ENCODE data around the gene IQCH. TPM values are rescaled to one million over a fixed set of nuclear protein-coding genes. Genes with fewer than 3 reads are reported as not detected.

Gene IQCH
- total and polyA plus RNA-seq, 10 donors = 0.12 to 2.3 (median 1.3) TPM

DNA sequence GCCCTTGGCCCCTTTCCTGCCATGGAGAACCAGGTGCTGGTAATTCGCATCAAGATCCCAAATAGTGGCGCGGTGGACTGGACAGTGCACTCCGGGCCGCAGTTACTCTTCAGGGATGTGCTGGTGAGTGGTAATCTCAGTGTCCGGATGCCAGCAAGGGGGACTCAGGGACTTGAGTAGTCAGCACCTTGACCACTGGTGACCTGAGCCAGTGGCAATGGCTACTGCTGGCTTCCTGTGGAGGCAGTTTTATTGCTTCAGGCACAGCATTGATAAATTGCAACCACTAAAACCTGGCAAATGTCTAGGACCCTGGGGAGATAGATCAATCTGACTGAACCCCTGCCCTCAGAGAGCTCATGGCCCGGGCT is 288.7 kb downstream of the IQCH start:
- TF ChIP-seq, protein P1, sequence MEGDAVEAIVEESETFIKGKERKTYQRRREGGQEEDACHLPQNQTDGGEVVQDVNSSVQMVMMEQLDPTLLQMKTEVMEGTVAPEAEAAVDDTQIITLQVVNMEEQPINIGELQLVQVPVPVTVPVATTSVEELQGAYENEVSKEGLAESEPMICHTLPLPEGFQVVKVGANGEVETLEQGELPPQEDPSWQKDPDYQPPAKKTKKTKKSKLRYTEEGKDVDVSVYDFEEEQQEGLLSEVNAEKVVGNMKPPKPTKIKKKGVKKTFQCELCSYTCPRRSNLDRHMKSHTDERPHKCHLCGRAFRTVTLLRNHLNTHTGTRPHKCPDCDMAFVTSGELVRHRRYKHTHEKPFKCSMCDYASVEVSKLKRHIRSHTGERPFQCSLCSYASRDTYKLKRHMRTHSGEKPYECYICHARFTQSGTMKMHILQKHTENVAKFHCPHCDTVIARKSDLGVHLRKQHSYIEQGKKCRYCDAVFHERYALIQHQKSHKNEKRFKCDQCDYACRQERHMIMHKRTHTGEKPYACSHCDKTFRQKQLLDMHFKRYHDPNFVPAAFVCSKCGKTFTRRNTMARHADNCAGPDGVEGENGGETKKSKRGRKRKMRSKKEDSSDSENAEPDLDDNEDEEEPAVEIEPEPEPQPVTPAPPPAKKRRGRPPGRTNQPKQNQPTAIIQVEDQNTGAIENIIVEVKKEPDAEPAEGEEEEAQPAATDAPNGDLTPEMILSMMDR (IDR thresholded peaks at IDR 0.05 in 8 of 11, conservative IDR thresholded peaks at IDR 0.05 in 3 of 11) = no peak
- TF ChIP-seq POLR2A (IDR thresholded peaks at IDR 0.05) = no peak
- TF ChIP-seq POLR2AphosphoS5 (IDR thresholded peaks at IDR 0.05) = no peak
- 44 to 62% (median 53%) methylated on average over 4 to 7 of the region's 7 CpGs for WGBS, 5 donors
- DNase-seq = peak; percentile 76
- peaks cover 22 to 57% (median 47%) of the 10 kb centered on the region in 6 donors for H3K4me1 ChIP-seq
- peak overlapping the region in 7 of 8 donors; percentile 71 to 92 (median 91) for H3K27ac ChIP-seq
- H3K36me3 ChIP-seq = peaks cover 0 to 20% (median 6%) of the 10 kb centered on the region in 6 donors
- no peaks in the 10 kb centered on the region for H3K27me3 ChIP-seq (replicated peaks in 1 of 7)
- peak overlapping the region; percentile 51 to 91 (median 80) for H3K4me3 ChIP-seq
- no peaks in the 10 kb centered on the region for H3K9me3 ChIP-seq
- intact Hi-C loops (cut with DNase I; ENCODE audit: low total_unique reads) = no loop called here

DNA sequence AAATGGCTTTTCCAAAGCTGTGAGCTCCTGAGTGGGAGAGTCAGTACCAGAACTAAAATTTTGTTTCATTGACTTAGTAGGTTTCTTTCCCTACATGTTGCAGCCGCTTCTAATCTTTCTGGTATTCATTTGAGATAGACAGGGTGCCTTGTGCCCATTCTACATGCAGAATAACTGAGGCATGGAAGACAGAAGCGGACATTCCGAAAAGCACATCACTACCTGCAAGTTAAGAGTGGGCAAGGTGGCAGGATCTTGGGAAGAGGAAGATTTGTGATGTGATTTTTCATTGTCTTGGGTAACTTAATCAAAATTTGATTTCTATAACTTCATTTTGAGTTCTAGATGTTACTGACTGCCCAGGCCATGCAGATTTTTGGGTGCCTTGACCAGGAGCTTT is 289.9 kb downstream of the IQCH start:
- peaks cover 21 to 63% (median 51%) of the 10 kb centered on the region in 6 donors for H3K4me1 ChIP-seq
- WGBS, 5 donors = 78 to 97% (median 96%) methylated on average over 3 of the region's 3 CpGs
- no peaks in the 10 kb centered on the region for H3K9me3 ChIP-seq
- intact Hi-C loops (cut with DNase I; ENCODE audit: low total_unique reads) = no loop called here
- no peak for DNase-seq
- no peak overlapping the region for H3K27ac ChIP-seq
- TF ChIP-seq POLR2A (IDR thresholded peaks at IDR 0.05) (no peak), POLR2AphosphoS5 (IDR thresholded peaks at IDR 0.05) (no peak)
- TF ChIP-seq, protein P1 (IDR thresholded peaks at IDR 0.05 in 8 of 11, conservative IDR thresholded peaks at IDR 0.05 in 3 of 11) = no peak
- no peak overlapping the region for H3K4me3 ChIP-seq
- H3K36me3 ChIP-seq = peaks cover 0 to 20% (median 6%) of the 10 kb centered on the region in 6 donors
- no peaks in the 10 kb centered on the region for H3K27me3 ChIP-seq (replicated peaks in 1 of 7)

DNA sequence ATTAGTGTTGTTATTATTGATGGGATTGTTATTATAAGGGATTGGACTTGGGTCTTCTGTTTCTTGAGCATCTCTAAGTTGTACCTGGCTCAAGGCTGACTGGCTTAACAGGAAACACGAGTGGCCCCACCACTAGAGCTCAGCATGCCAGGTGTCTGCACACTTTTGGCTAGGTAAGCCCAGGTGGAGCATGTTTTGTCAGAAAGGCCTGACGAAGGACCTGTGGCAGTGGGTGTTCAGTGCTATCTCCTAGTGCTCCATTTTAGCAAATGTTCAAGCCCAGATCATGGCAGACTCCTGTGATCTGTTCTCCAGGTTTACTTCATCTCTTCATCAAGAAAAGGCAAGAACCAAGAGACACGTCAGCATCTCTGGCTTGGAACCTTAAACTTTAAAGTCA is 291.3 kb downstream of the IQCH start:
- no peak for TF ChIP-seq POLR2A (IDR thresholded peaks at IDR 0.05)
- no peak for TF ChIP-seq POLR2AphosphoS5 (IDR thresholded peaks at IDR 0.05)
- TF ChIP-seq, protein P1 (IDR thresholded peaks at IDR 0.05 in 8 of 11, conservative IDR thresholded peaks at IDR 0.05 in 3 of 11) = no peak
- H3K36me3 ChIP-seq = peaks cover 0 to 26% (median 8%) of the 10 kb centered on the region in 6 donors
- no peaks in the 10 kb centered on the region for H3K9me3 ChIP-seq
- no peak overlapping the region for H3K27ac ChIP-seq
- 72 to 92% (median 88%) methylated on average over 3 of the region's 3 CpGs for WGBS, 5 donors
- intact Hi-C loops (cut with DNase I; ENCODE audit: low total_unique reads) = no loop called here
- DNase-seq = no peak
- H3K4me3 ChIP-seq = no peak overlapping the region
- peaks cover 14 to 62% (median 39%) of the 10 kb centered on the region in 6 donors for H3K4me1 ChIP-seq
- H3K27me3 ChIP-seq (replicated peaks in 1 of 7) = no peaks in the 10 kb centered on the region

DNA sequence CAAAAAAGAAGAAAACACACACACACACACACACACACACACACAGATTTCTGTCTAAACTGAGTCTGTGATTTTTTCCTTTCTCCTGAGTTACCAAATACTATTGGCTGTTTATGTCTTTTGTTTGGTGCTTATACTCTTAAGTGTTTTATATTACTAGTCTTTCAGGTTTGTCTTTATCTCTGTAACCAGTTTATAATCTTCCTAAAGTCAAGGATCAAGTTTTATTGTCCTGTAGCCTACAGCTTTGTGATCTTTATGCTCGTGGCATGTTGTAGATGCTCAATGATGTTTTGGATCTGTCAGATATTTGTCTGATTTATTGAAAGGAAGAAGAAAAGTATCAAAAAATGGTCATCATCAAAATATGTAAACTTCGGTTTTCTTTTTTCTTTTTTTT is 292.5 kb downstream of the IQCH start:
- no peak overlapping the region for H3K4me3 ChIP-seq
- intact Hi-C loops (cut with DNase I; ENCODE audit: low total_unique reads) = no loop called here
- WGBS, 5 donors = 85 to 98% (median 90%) methylated on average over 2 of the region's 2 CpGs

More for the DNA sequence above, 292.5 kb downstream of the IQCH start:
- no peak for DNase-seq
- H3K4me1 ChIP-seq = peaks cover 11 to 55% (median 33%) of the 10 kb centered on the region in 6 donors
- TF ChIP-seq POLR2A (IDR thresholded peaks at IDR 0.05) (no peak), POLR2AphosphoS5 (IDR thresholded peaks at IDR 0.05) (no peak)
- TF ChIP-seq, protein P1 (IDR thresholded peaks at IDR 0.05 in 8 of 11, conservative IDR thresholded peaks at IDR 0.05 in 3 of 11) = no peak
- peaks cover 0 to 38% (median 13%) of the 10 kb centered on the region in 6 donors for H3K36me3 ChIP-seq
- H3K27ac ChIP-seq = no peak overlapping the region
- H3K9me3 ChIP-seq = no peaks in the 10 kb centered on the region
- no peaks in the 10 kb centered on the region for H3K27me3 ChIP-seq (replicated peaks in 1 of 7)
